Measurements from ENCODE around the gene RAP1GDS1. TPM values are rescaled to one million over a fixed set of nuclear protein-coding genes. Genes with fewer than 3 reads are reported as not detected.
A peak's percentile ranks its signal among the peaks of the same experiment; 100 is the strongest.

The RAP1GDS1 gene
- total RNA-seq, 3 donors from 2014 or later, result 31.1 to 55.8 (median 33.8) TPM

DNA sequence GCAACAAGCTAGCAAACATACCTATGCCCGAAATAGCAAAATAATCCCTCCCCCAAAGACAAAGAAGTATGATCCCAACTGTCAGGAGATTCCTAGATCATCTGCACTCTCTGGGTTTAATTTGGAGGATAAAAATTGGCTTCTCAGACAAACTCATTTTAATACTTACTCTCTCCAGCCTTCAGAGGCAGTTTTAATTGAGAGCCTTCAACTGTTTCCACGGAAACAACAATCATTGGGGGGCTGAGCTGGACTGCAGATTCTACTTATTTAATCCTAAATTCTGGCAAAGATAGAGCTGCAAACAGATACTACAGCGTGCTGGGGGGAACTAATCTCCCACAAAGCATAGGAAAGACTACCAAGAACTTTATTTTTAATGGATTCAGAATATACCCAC is 229.1 kb downstream of the RAP1GDS1 start:
- intact Hi-C loops (cut with DNase I; ENCODE audit: low total_unique reads), result no loop called here
- H3K4me1 ChIP-seq, result no peaks in the 10 kb centered on the region
- no peaks in the 10 kb centered on the region for H3K36me3 ChIP-seq
- TF ChIP-seq, protein P1, sequence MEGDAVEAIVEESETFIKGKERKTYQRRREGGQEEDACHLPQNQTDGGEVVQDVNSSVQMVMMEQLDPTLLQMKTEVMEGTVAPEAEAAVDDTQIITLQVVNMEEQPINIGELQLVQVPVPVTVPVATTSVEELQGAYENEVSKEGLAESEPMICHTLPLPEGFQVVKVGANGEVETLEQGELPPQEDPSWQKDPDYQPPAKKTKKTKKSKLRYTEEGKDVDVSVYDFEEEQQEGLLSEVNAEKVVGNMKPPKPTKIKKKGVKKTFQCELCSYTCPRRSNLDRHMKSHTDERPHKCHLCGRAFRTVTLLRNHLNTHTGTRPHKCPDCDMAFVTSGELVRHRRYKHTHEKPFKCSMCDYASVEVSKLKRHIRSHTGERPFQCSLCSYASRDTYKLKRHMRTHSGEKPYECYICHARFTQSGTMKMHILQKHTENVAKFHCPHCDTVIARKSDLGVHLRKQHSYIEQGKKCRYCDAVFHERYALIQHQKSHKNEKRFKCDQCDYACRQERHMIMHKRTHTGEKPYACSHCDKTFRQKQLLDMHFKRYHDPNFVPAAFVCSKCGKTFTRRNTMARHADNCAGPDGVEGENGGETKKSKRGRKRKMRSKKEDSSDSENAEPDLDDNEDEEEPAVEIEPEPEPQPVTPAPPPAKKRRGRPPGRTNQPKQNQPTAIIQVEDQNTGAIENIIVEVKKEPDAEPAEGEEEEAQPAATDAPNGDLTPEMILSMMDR (IDR thresholded peaks at IDR 0.05), result no peak
- no peak for TF ChIP-seq POLR2A (IDR thresholded peaks at IDR 0.05)
- no peak for TF ChIP-seq POLR2AphosphoS5 (IDR thresholded peaks at IDR 0.05)
- no peaks in the 10 kb centered on the region for H3K27me3 ChIP-seq
- no peaks in the 10 kb centered on the region for H3K9me3 ChIP-seq
- H3K4me3 ChIP-seq, result no peak overlapping the region
- no peak overlapping the region for H3K27ac ChIP-seq
- DNase-seq (ENCODE audit: low spot score in 2 of 2), result no peak

DNA sequence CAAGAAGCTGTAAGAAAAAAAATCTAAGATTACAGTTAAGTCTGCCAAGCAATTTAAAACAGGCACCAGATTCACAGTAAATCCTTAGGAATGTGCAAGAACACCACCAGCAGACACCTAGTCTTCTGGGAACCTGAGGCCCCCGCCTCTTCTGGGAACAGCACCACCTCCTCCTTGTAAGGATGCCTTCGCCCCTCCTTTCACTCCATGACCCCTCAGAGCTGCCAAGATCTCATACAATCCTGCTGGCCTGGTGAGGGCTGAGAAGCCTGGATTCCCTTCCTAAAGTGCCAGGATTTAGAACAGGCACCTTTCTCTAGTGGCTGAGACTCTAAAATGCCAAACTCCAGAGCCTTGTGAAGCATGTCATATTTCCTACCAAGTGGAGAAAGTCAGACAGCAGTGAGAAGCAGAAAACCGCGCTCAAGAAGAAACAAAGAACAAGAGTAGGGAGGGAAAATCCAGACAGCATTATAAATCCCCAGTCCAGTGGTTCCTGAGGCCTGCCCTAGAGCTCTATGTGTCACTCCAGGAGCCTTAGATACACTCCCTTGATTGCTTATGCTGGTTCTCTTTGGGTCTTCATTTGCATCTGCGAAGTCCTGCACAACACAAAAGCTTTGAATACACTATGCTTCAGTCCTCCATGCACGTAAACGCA is 230.8 kb downstream of the RAP1GDS1 start:
- H3K27ac ChIP-seq, result peak overlapping the region; percentile 5 to 23
- intact Hi-C loops (cut with DNase I; ENCODE audit: low total_unique reads), result no loop called here
- DNase-seq (ENCODE audit: low spot score in 2 of 2), result peak in 1 of 2 donors; percentile 67

DNA sequence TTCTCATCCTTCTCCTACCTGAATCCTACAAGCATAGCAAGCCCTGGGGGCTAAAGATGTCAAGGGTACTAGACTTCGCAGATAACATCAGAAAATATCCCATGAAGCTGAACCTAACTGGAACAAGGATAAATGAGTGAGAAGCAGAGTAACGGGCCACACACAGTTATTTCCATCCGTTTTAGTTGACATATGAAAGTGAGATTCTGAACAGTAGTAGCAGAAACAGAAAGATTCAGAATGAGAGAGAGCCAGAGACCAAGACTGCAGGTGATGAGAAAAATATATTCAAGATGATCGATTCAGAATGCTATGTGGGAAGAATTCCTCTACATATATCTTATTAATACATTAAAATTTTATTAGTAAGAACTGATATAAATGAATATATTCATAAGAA is 232.1 kb downstream of the RAP1GDS1 start:
- intact Hi-C loops (cut with DNase I; ENCODE audit: low total_unique reads), result no loop called here
- Histone ChIP-seq H3K27me3 (no peaks in the 10 kb centered on the region), H3K9me3 (no peaks in the 10 kb centered on the region), H3K36me3 (no peaks in the 10 kb centered on the region), H3K4me1 (no peaks in the 10 kb centered on the region), H3K4me3 (no peak overlapping the region), H3K27ac (no peak overlapping the region)
- DNase-seq (ENCODE audit: low spot score in 2 of 2), result no peak
- TF ChIP-seq POLR2A (IDR thresholded peaks at IDR 0.05), result no peak
- TF ChIP-seq, protein P1 (IDR thresholded peaks at IDR 0.05), result no peak
- TF ChIP-seq POLR2AphosphoS5 (IDR thresholded peaks at IDR 0.05), result no peak

More for the DNA sequence above, 230.8 kb downstream of the RAP1GDS1 start:
- H3K36me3 ChIP-seq, result no peaks in the 10 kb centered on the region
- H3K27me3 ChIP-seq, result no peaks in the 10 kb centered on the region
- TF ChIP-seq, protein P1 (IDR thresholded peaks at IDR 0.05), result no peak
- TF ChIP-seq POLR2AphosphoS5 (IDR thresholded peaks at IDR 0.05) (no peak), POLR2A (IDR thresholded peaks at IDR 0.05) (no peak)
- H3K4me1 ChIP-seq, result no peaks in the 10 kb centered on the region
- no peaks in the 10 kb centered on the region for H3K9me3 ChIP-seq
- H3K4me3 ChIP-seq, result no peak overlapping the region

Other genes with a start within 250 kb of the RAP1GDS1 start
- 1 to 10 TPM in 2 of 3 donors, under 1 TPM in 1; 0.48 to 3.8 (median 1.6) TPM for gene STPG2, start 117.9 kb upstream of the RAP1GDS1 start, total RNA-seq

Data from breast epithelium (tissue), 4 donors.